SK-N-SH (cell line): Measurements from ENCODE around the gene CNRIP1.

Source experiments
- CTCF ChIP-seq: fragments of 200-600 bp; sonication (generic); IDR thresholded peaks from 2 replicates; pipeline ENCODE4 v1.6.1; 2017; ENCODE audit warnings: antibody characterized with exemption, mild to moderate bottlenecking, moderate library complexity
- EZH2phosphoT487 ChIP-seq: fragments of 200-600 bp; sonication (generic); IDR thresholded peaks from 2 replicates; pipeline ENCODE4 v1.6.1; 2017; ENCODE audit warnings: low read depth, mixed run types, mild to moderate bottlenecking, antibody characterized with exemption, moderate library complexity, borderline replicate concordance
- GABPA ChIP-seq: IDR thresholded peaks from 2 replicates; pipeline ENCODE4 v1.4.0; 2012; ENCODE audit warnings: low read depth, mild to moderate bottlenecking
- IRF3 ChIP-seq: fragments of 150-350 bp; IDR thresholded peaks from 2 replicates; pipeline ENCODE4 v1.6.1; 2016; ENCODE audit warnings: mild to moderate bottlenecking, low read depth, low read length
- USF1 ChIP-seq: IDR thresholded peaks from 2 replicates; pipeline ENCODE4 v1.4.0; 2012; ENCODE audit warnings: low read depth, borderline replicate concordance

DNA sequence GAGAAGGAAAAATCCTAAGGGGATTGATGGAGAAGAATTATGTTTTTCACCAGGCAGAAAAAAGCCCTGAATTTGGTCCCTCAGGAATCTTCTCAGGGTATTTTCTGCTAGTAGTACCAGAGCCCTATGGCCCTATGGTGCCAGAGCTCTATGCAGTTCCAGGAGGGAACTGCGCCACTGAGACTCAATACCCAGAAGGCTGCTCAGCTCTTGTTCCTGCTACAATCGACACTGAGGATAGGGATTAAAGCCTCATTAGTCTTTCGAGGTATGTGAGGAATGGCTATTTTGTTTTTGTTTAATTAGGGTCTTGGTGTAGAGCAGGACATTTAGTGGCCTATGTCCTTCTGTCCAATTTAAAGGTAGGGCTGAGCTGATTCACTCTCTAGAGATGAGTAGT lies 45.7 kb downstream of the CNRIP1 start:
- TF ChIP-seq USF1 (no peak), CTCF (no peak), GABPA (no peak), IRF3 (no peak), EZH2phosphoT487 (no peak)
